Uterus (tissue), 2 donors: Measurements from ENCODE around the gene CCSER1.

Experiments
- CTCF ChIP-seq, 4 experiments: fragments of 200-600 bp in 2 of 4; fragments of 450-650 bp in 2 of 4; sonication (generic) in 2 of 4; IDR thresholded peaks; one replicate each; pipeline ENCODE4 v1.5.1; 2016 to 2019; ENCODE audit warnings: antibody characterized with exemption in 4 of 4, mild to moderate bottlenecking in 2 of 4, moderate library complexity in 1 of 4
- POLR2A ChIP-seq, 2 donors: fragments of 450-650 bp; IDR thresholded peaks; one replicate each; pipeline ENCODE4 v1.6.1; 2016; ENCODE audit warnings: antibody characterized with exemption in 2 of 2, mild to moderate bottlenecking in 1 of 2, moderate library complexity in 1 of 2

GRCh38 chr4:91304292-91304691 is 1177.1 kb downstream of the CCSER1 start:
- TF ChIP-seq POLR2A (IDR thresholded peaks at IDR 0.05): no peak
- TF ChIP-seq CTCF (IDR thresholded peaks at IDR 0.05): no peak
